Spleen (tissue), 11 donors: ENCODE measurements around the gene MEGF6. TPM values are rescaled to one million over a fixed set of nuclear protein-coding genes. Genes with fewer than 3 reads are reported as not detected.
A peak's percentile ranks its signal among the peaks of the same experiment; 100 is the strongest.

Experiments
- DNase-seq: peaks from one replicate; pipeline ENCODE4 v3.0.0-alpha.2; 2020
- H3K27ac ChIP-seq, 8 donors: fragments of 200-600 bp; sonication (generic) in 7 of 8; 1 replicate in 4 of 8; 2 replicates in 4 of 8; pipeline versions ENCODE4 v1.5.0 to v1.8.0; 2016 to 2021; ENCODE audit warnings: inconsistent platforms in 4 of 8, mild to moderate bottlenecking in 4 of 8, moderate library complexity in 1 of 8
- H3K27me3 ChIP-seq, 7 donors: fragments of 200-600 bp; sonication (generic) in 6 of 7; replicated peaks in 1 of 7; 1 replicate in 4 of 7; 2 replicates in 3 of 7; pipeline versions ENCODE4 v1.5.0 to v1.8.0; 2016 to 2021; ENCODE audit warnings: inconsistent platforms in 3 of 7, mild to moderate bottlenecking in 1 of 7
- H3K36me3 ChIP-seq, 6 donors: fragments of 200-600 bp; sonication (generic) in 5 of 6; 1 replicate in 4 of 6; 2 replicates in 2 of 6; pipeline versions ENCODE4 v1.5.0 to v1.8.0; 2016 to 2021; ENCODE audit warnings: inconsistent platforms in 2 of 6
- H3K4me1 ChIP-seq, 6 donors: fragments of 200-600 bp; sonication (generic) in 5 of 6; 1 replicate in 3 of 6; 2 replicates in 3 of 6; pipeline versions ENCODE4 v1.5.0 to v1.8.0; 2016 to 2021; ENCODE audit warnings: inconsistent platforms in 3 of 6
- H3K4me3 ChIP-seq, 8 donors: fragments of 200-600 bp; sonication (generic) in 7 of 8; 1 replicate in 4 of 8; 2 replicates in 4 of 8; pipeline versions ENCODE4 v1.5.0 to v1.8.0; 2016 to 2021; ENCODE audit warnings: inconsistent platforms in 4 of 8, mild to moderate bottlenecking in 4 of 8, moderate library complexity in 2 of 8
- H3K9me3 ChIP-seq, 8 donors: fragments of 200-600 bp; sonication (generic) in 7 of 8; 1 replicate in 4 of 8; 2 replicates in 4 of 8; pipeline versions ENCODE4 v1.5.0 to v1.8.0; 2016 to 2021; ENCODE audit warnings: inconsistent platforms in 4 of 8
- POLR2A ChIP-seq, 3 donors: fragments of 450-650 bp; IDR thresholded peaks; one replicate each; pipeline ENCODE4 v1.5.1; 2017; ENCODE audit warnings: antibody characterized with exemption in 3 of 3, mild to moderate bottlenecking in 1 of 3
- POLR2AphosphoS5 ChIP-seq, 3 donors: sonication (generic); formaldehyde crosslinking; IDR thresholded peaks; one replicate each; pipeline ENCODE4 v1.5.1; 2017; ENCODE audit warnings: antibody characterized with exemption in 3 of 3
- WGBS, 5 donors: extraction: QIAGEN DNeasy Blood & Tissue Kit in 3 of 5; methylation state at CpG; one replicate each; pipeline versions ENCODE4 v1.1.5 to v1.1.7; 2013 to 2018; 5-methylcytosine and 5-hydroxymethylcytosine counted together
- intact Hi-C: fragments of 100-400 bp; cut with DNase I; formaldehyde crosslinking; loops from one replicate; pipeline ENCODE4 v1.15.0; 2023; ENCODE audit warnings: low total_unique reads
- polyA plus RNA-seq, 3 donors: library from polyadenylated mRNA; stranded (reverse); fragments of 200-250 nt; gene quantifications; one replicate each; pipeline ENCODE4 v1.2.1, GENCODE V29; 2013
- total RNA-seq, 7 donors: library from RNA; depleted of rRNA in 3 of 7; stranded (reverse); fragments of >200 nt in 3 of 7; fragmentation: NEBNext Ultra II Directional in 4 of 7; extraction: Animal tissue kit (Norgen Biotek cat#: 25700) in 4 of 7; gene quantifications; one replicate each; pipeline versions ENCODE4 v1.1.0 to v1.2.1, GENCODE V29; 2016 to 2021
- TF ChIP-seq, protein P1 (sequence below), 11 experiments: fragments of 200-600 bp in 7 of 11; fragments of 450-650 bp in 4 of 11; sonication (generic) in 4 of 11; IDR thresholded peaks in 8 of 11; conservative IDR thresholded peaks in 3 of 11; 1 replicate in 7 of 11; 2 replicates in 4 of 11; pipeline versions ENCODE4 v1.4.0 to v1.8.0; 2016 to 2021; ENCODE audit warnings: antibody characterized with exemption in 11 of 11, inconsistent platforms in 4 of 11, mild to moderate bottlenecking in 1 of 11
- donor health status: healthy with polysubstance abuse.
- donor health status: DM: no; HTN: no; CAD: no; lungs with moderate emphysema.
- donor health status: DM: no; HTN: no; CAD: no.
- donor health status: Bipolar disorder and iron deficiency.
- donor health status: healthy.
- donor health status: DM: no; HTN: no; CAD: no.
- donor health status: DM: yes; HTN: yes; CAD: no.

MEGF6 gene
- total and polyA plus RNA-seq, 10 donors: 8.7 to 39.5 (median 20.3) TPM

DNA sequence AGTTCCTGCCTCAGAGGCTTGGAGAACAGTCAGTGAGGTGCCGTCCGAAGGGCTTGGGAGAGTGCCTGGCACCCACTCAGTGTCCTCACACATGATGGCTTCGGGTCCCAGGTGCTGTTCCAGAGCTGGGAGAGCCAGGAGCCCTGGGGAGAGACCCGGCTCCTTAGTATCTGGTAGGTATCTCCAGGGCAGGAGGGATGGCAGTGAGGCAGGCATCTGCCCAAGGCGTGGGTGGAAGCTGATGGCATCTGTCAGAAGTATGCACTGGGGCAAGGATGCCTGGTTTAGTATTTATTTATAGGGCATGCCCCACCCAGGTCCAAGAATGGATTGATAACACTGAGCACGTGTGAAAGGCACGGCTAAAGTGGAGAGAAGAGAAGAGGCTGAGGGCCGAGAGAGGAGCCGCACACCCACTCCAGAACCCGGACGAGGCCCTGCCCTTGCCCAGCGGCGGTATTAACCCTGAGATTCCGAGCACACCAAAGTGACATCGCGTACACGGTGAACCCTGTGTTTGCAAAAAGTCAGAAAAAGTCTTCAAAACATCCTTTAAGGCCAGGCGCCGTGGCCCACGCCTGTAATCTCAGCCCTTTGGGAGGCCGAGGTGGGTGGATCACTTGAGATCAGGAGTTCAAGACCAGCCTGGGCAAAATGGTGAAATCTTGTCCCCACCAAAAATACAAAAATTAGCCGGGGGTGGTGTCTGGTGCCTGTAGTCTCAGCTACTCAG is 43.4 kb upstream of the MEGF6 start:
- no peak for TF ChIP-seq POLR2AphosphoS5 (IDR thresholded peaks at IDR 0.05)
- TF ChIP-seq, protein P1, sequence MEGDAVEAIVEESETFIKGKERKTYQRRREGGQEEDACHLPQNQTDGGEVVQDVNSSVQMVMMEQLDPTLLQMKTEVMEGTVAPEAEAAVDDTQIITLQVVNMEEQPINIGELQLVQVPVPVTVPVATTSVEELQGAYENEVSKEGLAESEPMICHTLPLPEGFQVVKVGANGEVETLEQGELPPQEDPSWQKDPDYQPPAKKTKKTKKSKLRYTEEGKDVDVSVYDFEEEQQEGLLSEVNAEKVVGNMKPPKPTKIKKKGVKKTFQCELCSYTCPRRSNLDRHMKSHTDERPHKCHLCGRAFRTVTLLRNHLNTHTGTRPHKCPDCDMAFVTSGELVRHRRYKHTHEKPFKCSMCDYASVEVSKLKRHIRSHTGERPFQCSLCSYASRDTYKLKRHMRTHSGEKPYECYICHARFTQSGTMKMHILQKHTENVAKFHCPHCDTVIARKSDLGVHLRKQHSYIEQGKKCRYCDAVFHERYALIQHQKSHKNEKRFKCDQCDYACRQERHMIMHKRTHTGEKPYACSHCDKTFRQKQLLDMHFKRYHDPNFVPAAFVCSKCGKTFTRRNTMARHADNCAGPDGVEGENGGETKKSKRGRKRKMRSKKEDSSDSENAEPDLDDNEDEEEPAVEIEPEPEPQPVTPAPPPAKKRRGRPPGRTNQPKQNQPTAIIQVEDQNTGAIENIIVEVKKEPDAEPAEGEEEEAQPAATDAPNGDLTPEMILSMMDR (IDR thresholded peaks at IDR 0.05 in 8 of 11, conservative IDR thresholded peaks at IDR 0.05 in 3 of 11): no peak
- Histone ChIP-seq H3K9me3 (no peaks in the 10 kb centered on the region), H3K27me3 (peaks cover 10 to 92% (median 49%) of the 10 kb centered on the region in 7 donors), H3K27ac (no peak overlapping the region), H3K4me3 (no peak overlapping the region), H3K4me1 (peaks cover 19 to 36% (median 34%) of the 10 kb centered on the region in 6 donors), H3K36me3 (no peaks in the 10 kb centered on the region)
- WGBS, 5 donors: 90 to 93% (median 93%) methylated on average over 21 to 22 of the region's 22 CpGs
- intact Hi-C loops: no loop called here
- DNase-seq: peak; percentile 66

DNA sequence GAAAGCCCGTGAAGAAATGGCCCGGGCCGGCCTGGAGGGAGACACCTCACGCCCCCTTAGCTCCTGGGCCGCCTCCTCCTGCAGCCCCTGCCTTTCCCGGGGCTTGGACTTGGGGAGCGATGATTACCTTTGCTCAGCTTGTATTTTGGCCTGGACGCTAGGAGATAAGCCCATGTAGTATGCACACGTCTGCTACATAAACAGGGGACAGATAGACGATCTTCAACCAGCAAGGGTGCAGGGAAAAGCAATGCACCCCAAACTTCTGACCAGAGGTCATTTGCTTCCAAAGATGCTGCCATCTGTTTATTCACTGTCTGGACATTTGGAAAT is 41.9 kb upstream of the MEGF6 start:
- intact Hi-C loops: no loop called here
- 32 to 46% (median 38%) methylated on average over 9 to 10 of the region's 10 CpGs for WGBS, 5 donors

DNA sequence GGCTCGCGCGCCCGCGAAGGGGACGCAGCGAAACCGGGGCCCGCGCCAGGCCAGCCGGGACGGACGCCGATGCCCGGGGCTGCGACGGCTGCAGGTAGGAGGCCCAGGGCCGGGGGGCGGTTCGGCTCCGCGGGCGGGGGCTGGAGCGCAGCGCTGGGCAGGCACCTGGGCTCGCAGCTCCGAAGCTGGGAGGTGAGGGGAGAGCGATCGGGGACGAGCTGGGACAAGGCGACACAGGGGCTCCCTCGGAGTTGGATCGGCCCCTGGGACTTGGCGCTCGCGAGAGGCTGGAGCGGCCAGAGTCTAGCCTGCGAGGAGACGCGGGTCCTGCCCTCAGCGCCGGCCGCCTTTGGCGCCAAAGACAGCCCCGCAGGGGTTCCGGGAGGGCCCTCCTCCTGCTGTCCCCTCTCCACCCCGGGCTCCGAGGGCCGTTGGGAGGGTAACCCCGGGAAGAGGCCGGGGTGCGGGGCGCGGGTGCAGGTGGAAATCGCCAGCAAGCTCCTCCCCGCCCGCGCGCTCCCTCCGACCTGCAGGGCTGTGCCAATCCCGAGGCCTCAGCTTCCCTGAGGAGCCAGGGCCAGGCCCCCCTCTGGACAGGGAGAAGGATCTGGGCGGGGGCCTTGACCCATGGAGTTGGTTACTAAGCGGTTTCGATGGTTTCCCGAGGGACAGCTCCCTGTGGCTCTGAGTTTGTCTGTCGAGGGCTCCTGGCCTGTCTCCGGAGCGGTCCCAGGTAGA is 41.4 kb upstream of the MEGF6 start:
- Histone ChIP-seq H3K27me3 (peaks cover 10 to 77% (median 49%) of the 10 kb centered on the region in 7 donors), H3K36me3 (peaks cover 0 to 3% (median 0%) of the 10 kb centered on the region in 6 donors), H3K4me3 (peak overlapping the region in 7 of 8 donors; percentile 30 to 98 (median 91)), H3K27ac (no peak overlapping the region), H3K4me1 (peaks cover 25 to 56% (median 50%) of the 10 kb centered on the region in 6 donors), H3K9me3 (no peaks in the 10 kb centered on the region)
- intact Hi-C loops: no loop called here
- TF ChIP-seq, protein P1 (IDR thresholded peaks at IDR 0.05 in 8 of 11, conservative IDR thresholded peaks at IDR 0.05 in 3 of 11): no peak
- no peak for TF ChIP-seq POLR2AphosphoS5 (IDR thresholded peaks at IDR 0.05)
- no peak for TF ChIP-seq POLR2A (IDR thresholded peaks at IDR 0.05)
- peak; percentile 78 for DNase-seq
- WGBS, 5 donors: 2 to 25% (median 4%) methylated on average over 9 to 68 of the region's 68 CpGs

More for the DNA sequence above, 41.9 kb upstream of the MEGF6 start:
- H3K9me3 ChIP-seq: no peaks in the 10 kb centered on the region
- TF ChIP-seq, protein P1 (IDR thresholded peaks at IDR 0.05 in 8 of 11, conservative IDR thresholded peaks at IDR 0.05 in 3 of 11): no peak
- no peak for TF ChIP-seq POLR2AphosphoS5 (IDR thresholded peaks at IDR 0.05)
- TF ChIP-seq POLR2A (IDR thresholded peaks at IDR 0.05): no peak
- no peaks in the 10 kb centered on the region for H3K36me3 ChIP-seq
- DNase-seq: no peak
- peak overlapping the region in 5 of 8 donors; percentile 40 to 98 (median 91) for H3K4me3 ChIP-seq
- no peak overlapping the region for H3K27ac ChIP-seq
- H3K4me1 ChIP-seq: peaks cover 25 to 51% (median 47%) of the 10 kb centered on the region in 6 donors
- peaks cover 10 to 82% (median 49%) of the 10 kb centered on the region in 7 donors for H3K27me3 ChIP-seq
